ENCODE results near the gene DENND1A. TPM values are rescaled to one million over a fixed set of nuclear protein-coding genes. Genes with fewer than 3 reads are reported as not detected.
A peak's percentile ranks its signal among the peaks of the same experiment; 100 is the strongest.
"Not testable (repeated sequence)": the region's sequence is repeated elsewhere in the genome, so short reads cannot be mapped to it uniquely, and the experiment has no call there.

DENND1A gene
- total RNA-seq, 4 donors from 2014 or later = 15.8 to 33.5 (median 23.9) TPM

DNA sequence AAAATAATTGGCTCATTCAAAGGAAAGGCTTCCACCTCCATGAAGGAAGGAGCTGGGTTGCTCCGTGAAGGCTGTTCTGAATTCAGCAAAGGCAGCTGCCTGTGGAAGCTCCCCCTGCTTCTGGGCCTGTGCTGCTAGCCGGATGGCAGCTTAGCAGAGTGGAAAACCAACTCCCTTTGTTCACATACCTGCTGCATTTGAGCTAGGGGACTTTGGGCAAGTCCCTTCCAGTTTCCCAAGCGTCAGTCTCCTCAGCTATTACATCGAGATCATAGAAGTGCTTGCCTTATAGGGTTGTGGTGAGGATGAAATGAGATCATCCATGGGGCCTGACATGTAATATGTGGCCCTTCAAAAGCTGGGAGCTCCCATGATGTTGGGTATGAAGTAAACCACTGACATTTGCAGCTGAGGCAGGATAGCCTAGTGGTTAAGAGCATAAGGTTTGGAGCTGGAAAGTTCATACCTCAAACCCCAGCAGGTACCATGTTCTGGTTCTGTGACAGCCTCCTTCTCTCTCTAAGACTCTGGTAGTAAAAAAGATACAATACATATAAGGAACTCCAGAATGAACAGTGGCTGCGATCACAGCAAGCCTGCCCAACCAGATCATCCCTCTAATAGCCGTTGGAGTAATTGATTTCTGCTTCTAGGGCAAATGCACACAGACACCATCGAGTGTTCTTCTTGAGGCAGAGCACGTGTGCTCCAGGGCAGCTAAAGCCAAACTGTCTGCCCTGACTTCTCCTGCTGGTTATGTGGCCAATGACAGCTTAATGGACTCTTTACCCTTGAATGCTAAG, 11.0 kb upstream of the DENND1A start:
- TF ChIP-seq POLR2A (IDR thresholded peaks at IDR 0.05) = no peak
- TF ChIP-seq EP300 (IDR thresholded peaks at IDR 0.05) = no peak
- TF ChIP-seq, protein P1, sequence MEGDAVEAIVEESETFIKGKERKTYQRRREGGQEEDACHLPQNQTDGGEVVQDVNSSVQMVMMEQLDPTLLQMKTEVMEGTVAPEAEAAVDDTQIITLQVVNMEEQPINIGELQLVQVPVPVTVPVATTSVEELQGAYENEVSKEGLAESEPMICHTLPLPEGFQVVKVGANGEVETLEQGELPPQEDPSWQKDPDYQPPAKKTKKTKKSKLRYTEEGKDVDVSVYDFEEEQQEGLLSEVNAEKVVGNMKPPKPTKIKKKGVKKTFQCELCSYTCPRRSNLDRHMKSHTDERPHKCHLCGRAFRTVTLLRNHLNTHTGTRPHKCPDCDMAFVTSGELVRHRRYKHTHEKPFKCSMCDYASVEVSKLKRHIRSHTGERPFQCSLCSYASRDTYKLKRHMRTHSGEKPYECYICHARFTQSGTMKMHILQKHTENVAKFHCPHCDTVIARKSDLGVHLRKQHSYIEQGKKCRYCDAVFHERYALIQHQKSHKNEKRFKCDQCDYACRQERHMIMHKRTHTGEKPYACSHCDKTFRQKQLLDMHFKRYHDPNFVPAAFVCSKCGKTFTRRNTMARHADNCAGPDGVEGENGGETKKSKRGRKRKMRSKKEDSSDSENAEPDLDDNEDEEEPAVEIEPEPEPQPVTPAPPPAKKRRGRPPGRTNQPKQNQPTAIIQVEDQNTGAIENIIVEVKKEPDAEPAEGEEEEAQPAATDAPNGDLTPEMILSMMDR (IDR thresholded peaks at IDR 0.05) = no peak
- no peak for TF ChIP-seq POLR2AphosphoS5 (IDR thresholded peaks at IDR 0.05)
- H3K36me3 ChIP-seq = no peaks in the 10 kb centered on the region
- WGBS = 74% methylated on average over 8 of the region's 8 CpGs
- peaks cover 4% of the 10 kb centered on the region for H3K4me1 ChIP-seq
- no peak overlapping the region for H3K4me3 ChIP-seq
- H3K27ac ChIP-seq = no peak overlapping the region
- peaks cover 5% of the 10 kb centered on the region for H3K27me3 ChIP-seq
- H3K9me3 ChIP-seq = no peaks in the 10 kb centered on the region
- no peak for DNase-seq (ENCODE audit: low spot score in 2 of 2)

DNA sequence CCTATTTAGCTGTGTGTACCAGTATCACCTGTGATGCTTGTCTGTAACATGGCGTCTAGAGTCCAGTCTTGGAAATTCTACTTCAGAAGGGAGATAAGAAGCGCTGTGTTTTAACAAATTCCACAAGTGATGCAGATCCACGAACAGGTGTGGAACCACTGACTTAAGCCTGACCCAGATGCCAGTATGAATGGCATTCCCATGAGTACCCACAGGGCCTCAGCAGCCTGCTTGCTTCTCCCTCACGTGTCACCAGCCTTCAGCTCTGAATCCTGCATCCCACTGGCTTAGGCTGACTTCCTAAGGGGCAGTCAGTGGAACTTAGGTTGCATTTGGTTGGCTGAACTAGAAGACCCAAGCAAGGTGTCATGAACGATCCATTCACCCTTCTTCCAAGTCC, 8.5 kb upstream of the DENND1A start:
- Histone ChIP-seq H3K4me1 (no peaks in the 10 kb centered on the region), H3K4me3 (no peak overlapping the region), H3K27ac (no peak overlapping the region), H3K36me3 (no peaks in the 10 kb centered on the region), H3K27me3 (peaks cover 5% of the 10 kb centered on the region), H3K9me3 (no peaks in the 10 kb centered on the region)
- WGBS = 95% methylated on average over 5 of the region's 5 CpGs
- DNase-seq (ENCODE audit: low spot score in 2 of 2) = no peak
- TF ChIP-seq POLR2A (IDR thresholded peaks at IDR 0.05) (no peak), POLR2AphosphoS5 (IDR thresholded peaks at IDR 0.05) (no peak), EP300 (IDR thresholded peaks at IDR 0.05) (no peak)
- TF ChIP-seq, protein P1 (IDR thresholded peaks at IDR 0.05) = no peak

DNA sequence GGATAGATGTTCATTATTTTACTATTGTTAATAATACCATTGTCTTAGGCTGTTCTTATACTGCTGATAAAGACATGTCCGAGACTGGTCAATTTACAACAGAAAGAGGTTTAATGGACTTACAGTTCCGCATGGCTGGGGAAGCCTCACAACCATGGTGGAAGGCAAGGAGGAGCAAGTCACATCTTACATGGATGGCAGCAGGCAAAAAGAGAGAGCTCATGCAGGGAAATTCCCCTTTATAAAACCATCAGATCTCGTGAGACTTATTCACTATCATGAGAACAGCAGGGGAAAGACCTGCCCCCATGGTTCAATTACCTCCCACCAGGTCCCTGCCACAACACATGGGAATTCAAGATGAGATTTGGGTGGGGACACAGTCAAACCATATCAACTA, 6.6 kb upstream of the DENND1A start:
- not testable (repeated sequence) for DNase-seq (ENCODE audit: low spot score in 2 of 2); H3K27me3 ChIP-seq; H3K27ac ChIP-seq; H3K36me3 ChIP-seq; H3K4me1 ChIP-seq; H3K4me3 ChIP-seq; H3K9me3 ChIP-seq
- 91% methylated on average over 3 of the region's 3 CpGs for WGBS

DNA sequence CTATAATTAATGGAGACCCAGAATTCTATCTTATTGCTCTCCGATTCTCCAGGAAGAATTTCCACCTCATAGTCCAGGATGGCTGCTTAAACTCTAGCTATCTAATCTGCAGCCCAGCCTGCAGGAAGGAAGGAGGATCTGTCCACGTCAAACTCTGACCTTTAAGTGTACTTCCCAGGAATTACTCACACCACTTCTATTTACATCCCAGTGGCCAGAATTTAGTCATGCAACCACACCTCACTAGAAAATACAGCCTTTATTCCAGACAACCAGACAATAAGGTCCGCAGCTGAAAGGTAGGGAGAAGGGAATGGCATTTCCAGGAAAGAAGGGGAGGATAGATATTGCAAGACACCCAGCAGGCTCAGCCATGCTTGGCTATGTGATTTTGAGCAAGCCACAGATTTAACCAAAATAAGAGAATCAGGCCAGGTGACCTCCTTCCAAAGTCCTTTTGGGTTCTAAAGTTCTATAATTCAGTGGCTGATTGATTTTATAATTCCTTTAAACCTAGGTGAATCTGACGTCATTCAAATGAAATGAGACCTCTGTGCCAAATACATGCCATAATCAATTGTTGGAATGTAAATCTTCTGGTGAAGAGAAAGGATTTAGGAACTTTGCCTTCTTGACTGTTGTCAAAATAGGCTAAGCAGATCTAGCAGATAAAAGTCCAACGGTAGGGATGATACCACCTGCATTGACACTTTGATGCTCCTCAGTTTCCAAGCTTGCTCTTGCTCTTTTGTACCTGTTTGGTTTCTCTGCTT, 3.7 kb upstream of the DENND1A start:
- Histone ChIP-seq H3K4me3 (no peak overlapping the region), H3K36me3 (no peaks in the 10 kb centered on the region), H3K27me3 (peaks cover 1% of the 10 kb centered on the region), H3K4me1 (peaks cover 14% of the 10 kb centered on the region), H3K27ac (no peak overlapping the region), H3K9me3 (no peaks in the 10 kb centered on the region)
- no peak for DNase-seq (ENCODE audit: low spot score in 2 of 2)
- TF ChIP-seq EP300 (IDR thresholded peaks at IDR 0.05) = no peak
- TF ChIP-seq, protein P1 (IDR thresholded peaks at IDR 0.05) = no peak
- no peak for TF ChIP-seq POLR2AphosphoS5 (IDR thresholded peaks at IDR 0.05)
- TF ChIP-seq POLR2A (IDR thresholded peaks at IDR 0.05) = no peak
- 63% methylated on average over 5 of the region's 5 CpGs for WGBS

DNA sequence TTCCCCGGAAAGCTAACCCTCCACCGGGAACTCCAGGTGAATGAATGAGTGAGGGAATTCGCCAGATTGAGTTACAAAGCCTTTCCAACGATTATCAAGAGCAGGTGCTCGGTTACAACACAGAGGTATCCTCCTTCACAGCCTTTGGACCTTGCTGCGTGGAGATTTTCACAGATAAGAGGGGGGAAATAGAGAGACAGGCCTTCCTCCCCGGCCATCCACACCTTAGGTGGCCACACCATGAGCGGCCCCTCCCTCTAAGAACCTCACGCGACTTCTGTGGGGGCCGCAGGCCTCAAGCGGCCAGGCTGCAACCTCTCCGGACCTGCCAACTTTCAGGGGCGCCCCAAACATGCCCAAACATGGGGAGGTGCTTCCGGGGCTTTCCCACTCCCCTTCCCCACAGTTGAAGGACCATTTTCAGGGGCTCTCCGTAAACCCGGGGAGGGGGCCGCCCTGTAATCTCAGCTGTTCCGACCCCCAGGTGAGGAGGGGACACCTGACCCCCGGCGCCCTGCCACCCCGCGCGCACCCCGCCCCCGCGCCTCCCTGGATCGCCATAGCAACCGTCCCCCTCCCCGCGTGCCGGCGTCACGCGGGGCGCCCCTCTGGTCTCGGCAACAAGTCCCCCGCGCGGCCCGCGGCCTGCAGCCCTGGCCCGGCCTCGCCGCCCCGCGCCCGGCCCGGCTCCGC, 603 bp downstream of the DENND1A start:
- H3K36me3 ChIP-seq = no peaks in the 10 kb centered on the region
- peak overlapping the region; percentile 61 for H3K27ac ChIP-seq
- H3K4me3 ChIP-seq = peak overlapping the region; percentile 75
- H3K4me1 ChIP-seq = peaks cover 22% of the 10 kb centered on the region
- no peaks in the 10 kb centered on the region for H3K9me3 ChIP-seq
- 9% methylated on average over 18 of the region's 50 CpGs for WGBS
- peak in 1 of 2 donors; percentile 65 for DNase-seq (ENCODE audit: low spot score in 2 of 2)
- no peak for TF ChIP-seq POLR2AphosphoS5 (IDR thresholded peaks at IDR 0.05)
- no peak for TF ChIP-seq POLR2A (IDR thresholded peaks at IDR 0.05)
- TF ChIP-seq EP300 (IDR thresholded peaks at IDR 0.05) = no peak
- TF ChIP-seq, protein P1 (IDR thresholded peaks at IDR 0.05) = no peak
- H3K27me3 ChIP-seq = no peaks in the 10 kb centered on the region
